Uterus (tissue), 2 donors: ENCODE measurements around the gene ARHGDIB.

ENCODE experiments used
- CTCF ChIP-seq, 4 experiments: fragments of 200-600 bp in 2 of 4; fragments of 450-650 bp in 2 of 4; sonication (generic) in 2 of 4; IDR thresholded peaks; one replicate each; pipeline ENCODE4 v1.5.1; 2016 to 2019; ENCODE audit warnings: antibody characterized with exemption in 4 of 4, mild to moderate bottlenecking in 2 of 4, moderate library complexity in 1 of 4
- POLR2A ChIP-seq, 2 donors: fragments of 450-650 bp; IDR thresholded peaks; one replicate each; pipeline ENCODE4 v1.6.1; 2016; ENCODE audit warnings: antibody characterized with exemption in 2 of 2, mild to moderate bottlenecking in 1 of 2, moderate library complexity in 1 of 2

DNA sequence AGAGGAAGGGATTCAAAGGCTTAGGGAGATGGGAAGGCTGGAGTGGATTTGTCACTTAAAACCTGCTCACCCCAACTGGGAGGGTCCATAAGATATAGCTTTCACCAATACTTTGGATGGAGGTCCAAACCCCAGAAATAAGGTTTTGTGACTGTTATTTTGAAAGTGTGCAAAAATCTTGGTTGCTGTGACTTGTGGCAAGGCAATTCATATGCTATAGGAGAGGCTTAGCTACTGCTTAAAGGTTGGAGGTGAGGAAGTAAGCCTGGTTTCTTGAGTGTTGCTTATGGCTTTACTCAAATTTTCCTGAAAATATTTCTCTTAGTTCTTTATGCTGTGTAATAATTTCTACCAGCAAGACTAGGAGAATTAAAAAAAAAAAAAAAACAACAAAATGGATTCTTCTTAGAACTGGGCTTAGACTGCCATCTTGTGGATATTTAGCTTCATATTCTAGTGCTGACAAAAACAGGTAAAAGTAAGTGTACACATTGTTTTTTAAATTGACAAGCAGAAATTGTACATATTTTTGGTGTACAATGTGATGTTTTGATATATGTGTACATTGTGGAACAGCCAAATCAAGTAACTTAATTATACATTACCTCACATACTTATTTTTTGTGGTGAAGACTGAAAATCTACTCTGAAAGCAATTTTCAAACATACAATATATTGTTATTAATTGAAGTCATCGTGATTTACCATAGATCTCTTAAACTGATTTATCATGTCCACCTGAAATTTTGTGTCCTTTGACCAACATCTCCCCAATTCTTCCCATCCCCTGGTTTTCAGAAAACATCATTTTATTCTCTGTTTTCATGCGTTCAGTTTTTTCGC, 34.4 kb upstream of the ARHGDIB start:
- TF ChIP-seq POLR2A (IDR thresholded peaks at IDR 0.05) (no peak), CTCF (IDR thresholded peaks at IDR 0.05) (peak; percentile 63 to 79 (median 64))
